Chondrocyte (in vitro differentiated cells): Measurements from ENCODE around the gene PACS2. TPM values are rescaled to one million over a fixed set of nuclear protein-coding genes. Genes with fewer than 3 reads are reported as not detected.

Experiments
- DNase-seq: peaks from one replicate; pipeline ENCODE4 v3.0.0; 2021; ENCODE audit warnings: mixed read lengths, low spot score
- H3K27ac Mint-ChIP-seq: one replicate; pipeline ENCODE4 v1.8.0; 2021; ENCODE audit warnings: mild to moderate bottlenecking, moderate library complexity, mixed read lengths; ENCODE audit not compliant: unreplicated experiment
- H3K27me3 Mint-ChIP-seq: 2 replicates; pipeline ENCODE4 v1.8.0; 2021; ENCODE audit warnings: low read depth, mixed read lengths
- H3K36me3 Mint-ChIP-seq: 2 replicates; pipeline ENCODE4 v1.8.0; 2021; ENCODE audit warnings: low read depth, mixed read lengths
- H3K4me1 Mint-ChIP-seq: 2 replicates; pipeline ENCODE4 v1.8.0; 2021; ENCODE audit warnings: low read depth, mild to moderate bottlenecking, mixed read lengths
- H3K4me3 Mint-ChIP-seq: one replicate; pipeline ENCODE4 v1.8.0; 2021; ENCODE audit warnings: mild to moderate bottlenecking, moderate library complexity, mixed read lengths; ENCODE audit not compliant: unreplicated experiment
- H3K9me3 Mint-ChIP-seq: 2 replicates; pipeline ENCODE4 v1.8.0; 2021; ENCODE audit warnings: low read depth, mixed read lengths
- total RNA-seq: library from RNA; stranded (reverse); gene quantifications from 3 replicates; pipeline ENCODE4 v1.2.1, GENCODE V29; 2021
- TF ChIP-seq, protein P1 (sequence below): fragments of 200-600 bp; sonication (generic); IDR thresholded peaks from 2 replicates; pipeline ENCODE4 v1.5.0; 2021; ENCODE audit warnings: antibody characterized with exemption, mild to moderate bottlenecking, moderate library complexity

PACS2 gene
- total RNA-seq, 1 donor from 2014 or later = 82.6 TPM

DNA sequence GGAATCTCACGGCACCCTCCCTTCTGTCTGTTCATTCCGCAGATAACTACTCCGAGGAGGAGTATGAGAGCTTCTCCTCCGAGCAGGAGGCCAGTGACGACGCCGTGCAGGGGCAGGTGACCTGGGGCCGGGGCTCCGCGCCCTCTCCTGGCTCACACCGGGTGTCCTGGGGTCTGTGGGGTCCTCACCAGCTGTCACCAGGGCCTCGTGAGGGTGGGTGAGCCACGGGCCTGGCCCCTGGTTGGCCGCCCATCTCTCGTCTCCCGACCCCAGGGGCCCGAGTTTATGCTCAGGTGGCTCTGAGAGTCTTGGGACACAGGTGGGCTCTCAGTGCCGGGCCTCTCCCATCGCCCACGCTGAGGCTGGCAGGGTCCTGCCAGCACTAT is 53.5 kb downstream of the PACS2 start:
- H3K36me3 Mint-ChIP-seq = peaks cover 10% of the 10 kb centered on the region
- no peak overlapping the region for H3K27ac Mint-ChIP-seq
- H3K4me1 Mint-ChIP-seq = no peaks in the 10 kb centered on the region
- no peaks in the 10 kb centered on the region for H3K27me3 Mint-ChIP-seq
- no peaks in the 10 kb centered on the region for H3K9me3 Mint-ChIP-seq
- no peak for DNase-seq
- TF ChIP-seq, protein P1, sequence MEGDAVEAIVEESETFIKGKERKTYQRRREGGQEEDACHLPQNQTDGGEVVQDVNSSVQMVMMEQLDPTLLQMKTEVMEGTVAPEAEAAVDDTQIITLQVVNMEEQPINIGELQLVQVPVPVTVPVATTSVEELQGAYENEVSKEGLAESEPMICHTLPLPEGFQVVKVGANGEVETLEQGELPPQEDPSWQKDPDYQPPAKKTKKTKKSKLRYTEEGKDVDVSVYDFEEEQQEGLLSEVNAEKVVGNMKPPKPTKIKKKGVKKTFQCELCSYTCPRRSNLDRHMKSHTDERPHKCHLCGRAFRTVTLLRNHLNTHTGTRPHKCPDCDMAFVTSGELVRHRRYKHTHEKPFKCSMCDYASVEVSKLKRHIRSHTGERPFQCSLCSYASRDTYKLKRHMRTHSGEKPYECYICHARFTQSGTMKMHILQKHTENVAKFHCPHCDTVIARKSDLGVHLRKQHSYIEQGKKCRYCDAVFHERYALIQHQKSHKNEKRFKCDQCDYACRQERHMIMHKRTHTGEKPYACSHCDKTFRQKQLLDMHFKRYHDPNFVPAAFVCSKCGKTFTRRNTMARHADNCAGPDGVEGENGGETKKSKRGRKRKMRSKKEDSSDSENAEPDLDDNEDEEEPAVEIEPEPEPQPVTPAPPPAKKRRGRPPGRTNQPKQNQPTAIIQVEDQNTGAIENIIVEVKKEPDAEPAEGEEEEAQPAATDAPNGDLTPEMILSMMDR = no peak
- no peak overlapping the region for H3K4me3 Mint-ChIP-seq

DNA sequence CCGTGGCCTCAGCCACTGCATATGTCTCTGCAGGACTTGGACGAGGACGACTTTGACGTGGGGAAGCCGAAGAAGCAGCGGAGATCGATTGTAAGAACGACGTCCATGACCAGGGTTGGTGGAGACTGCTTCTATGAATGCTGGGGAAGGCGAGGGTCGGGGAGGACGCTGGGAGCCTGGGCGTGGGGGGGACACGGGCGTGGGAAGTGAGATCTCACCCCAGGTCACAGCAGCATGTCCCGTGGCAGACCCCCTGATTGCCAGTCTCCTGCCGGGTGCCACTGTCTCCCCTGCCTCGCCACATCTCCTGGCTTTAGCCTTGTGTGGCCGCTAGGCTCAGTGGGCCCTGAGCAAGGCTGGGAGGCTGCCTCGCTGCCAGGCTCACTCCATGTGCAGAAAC is 53.9 kb downstream of the PACS2 start:
- no peak overlapping the region for H3K4me3 Mint-ChIP-seq
- no peaks in the 10 kb centered on the region for H3K4me1 Mint-ChIP-seq
- no peaks in the 10 kb centered on the region for H3K27me3 Mint-ChIP-seq
- no peak for DNase-seq
- H3K36me3 Mint-ChIP-seq = peaks cover 13% of the 10 kb centered on the region
- no peaks in the 10 kb centered on the region for H3K9me3 Mint-ChIP-seq
- TF ChIP-seq, protein P1 = no peak
- no peak overlapping the region for H3K27ac Mint-ChIP-seq

DNA sequence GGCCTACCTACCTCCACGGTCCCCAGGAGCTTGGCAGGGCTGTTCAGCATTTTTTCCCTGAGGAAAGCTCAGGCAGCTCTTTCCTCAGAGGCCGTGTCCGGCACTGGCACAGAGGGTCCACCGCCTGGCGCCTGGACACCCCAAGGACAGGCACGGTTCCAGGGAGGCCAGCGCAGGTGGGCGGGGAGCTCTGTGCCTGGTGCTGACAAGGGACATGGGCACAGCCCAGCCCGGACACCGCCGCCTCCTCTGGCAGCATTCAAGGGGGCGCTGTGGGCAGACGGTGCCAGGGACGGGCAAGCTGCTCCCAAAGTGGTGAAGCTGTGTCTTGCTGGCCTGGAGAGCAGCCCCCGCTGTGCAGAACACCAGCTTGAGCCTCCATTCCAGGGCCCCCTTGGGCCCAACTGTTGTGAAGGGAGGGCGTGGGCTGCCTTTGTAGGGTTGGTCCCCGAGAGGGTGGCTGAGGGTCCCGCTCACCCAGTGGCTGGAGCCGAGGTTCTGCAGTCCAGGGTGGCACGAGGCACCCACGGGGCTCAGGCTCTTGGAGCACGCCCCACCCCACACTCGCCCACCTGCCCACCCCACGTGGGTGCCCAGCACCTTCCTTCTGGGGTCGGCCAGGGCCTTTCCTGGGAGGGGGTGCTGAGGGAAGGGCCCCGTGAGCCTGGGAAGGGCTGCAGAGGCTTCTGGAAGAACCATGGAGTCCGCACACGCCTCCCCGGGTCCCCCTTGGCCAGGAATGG is 54.5 kb downstream of the PACS2 start:
- no peak overlapping the region for H3K27ac Mint-ChIP-seq
- H3K4me1 Mint-ChIP-seq = no peaks in the 10 kb centered on the region
- H3K36me3 Mint-ChIP-seq = peaks cover 13% of the 10 kb centered on the region
- no peak for DNase-seq
- no peaks in the 10 kb centered on the region for H3K9me3 Mint-ChIP-seq
- H3K4me3 Mint-ChIP-seq = no peak overlapping the region
- no peaks in the 10 kb centered on the region for H3K27me3 Mint-ChIP-seq
- TF ChIP-seq, protein P1 = no peak

DNA sequence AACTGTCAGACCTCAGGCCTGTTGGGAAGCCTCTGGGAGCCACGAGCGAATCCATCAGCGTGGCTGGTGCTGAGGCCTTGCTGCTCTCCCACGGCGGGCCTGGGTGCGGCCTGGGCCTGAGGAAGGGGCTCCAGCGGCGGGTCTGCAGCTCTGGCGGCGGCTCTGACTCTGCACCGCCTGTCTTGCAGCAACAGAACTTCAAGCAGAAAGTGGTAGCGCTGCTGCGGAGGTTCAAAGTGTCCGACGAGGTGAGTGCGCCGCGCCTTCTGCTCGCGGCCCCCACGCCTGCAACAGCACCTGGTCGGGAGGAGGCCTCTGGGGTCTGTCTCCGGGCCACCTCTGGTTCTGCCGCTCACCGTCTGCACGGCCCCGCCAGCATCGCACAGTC is 55.1 kb downstream of the PACS2 start:
- H3K4me3 Mint-ChIP-seq = no peak overlapping the region
- TF ChIP-seq, protein P1 = no peak
- no peaks in the 10 kb centered on the region for H3K9me3 Mint-ChIP-seq

DNA sequence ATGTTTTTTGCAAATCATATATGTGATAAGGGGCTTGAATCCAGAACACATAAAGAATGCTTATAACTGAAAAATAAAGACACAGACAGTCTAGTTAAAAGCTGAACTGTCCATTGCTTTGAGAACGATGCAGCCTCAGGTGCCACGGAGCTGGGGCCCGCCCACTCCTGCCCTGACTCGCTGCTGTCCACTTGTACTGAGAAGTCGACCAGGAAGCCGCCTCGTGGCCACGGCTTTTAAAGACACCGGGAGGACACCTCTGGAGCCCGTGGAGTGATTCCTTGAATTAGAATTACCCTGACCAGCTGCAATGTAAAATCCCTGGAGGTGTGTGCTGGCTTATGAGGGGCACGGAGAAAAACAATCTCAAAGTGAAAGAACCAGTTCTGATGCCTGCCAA is 59.8 kb downstream of the PACS2 start:
- Mint-ChIP-seq H3K4me1 (no peaks in the 10 kb centered on the region), H3K36me3 (peaks cover 13% of the 10 kb centered on the region), H3K27me3 (no peaks in the 10 kb centered on the region), H3K4me3 (no peak overlapping the region), H3K27ac (no peak overlapping the region), H3K9me3 (no peaks in the 10 kb centered on the region)
- no peak for DNase-seq
- TF ChIP-seq, protein P1 = no peak

More for the DNA sequence above, 55.1 kb downstream of the PACS2 start:
- Mint-ChIP-seq H3K27me3 (no peaks in the 10 kb centered on the region), H3K27ac (no peak overlapping the region), H3K4me1 (no peaks in the 10 kb centered on the region), H3K36me3 (peaks cover 13% of the 10 kb centered on the region)
- no peak for DNase-seq
